Osteocyte (in vitro differentiated cells): Measurements from ENCODE around the gene NOP14. TPM values are rescaled to one million over a fixed set of nuclear protein-coding genes. Genes with fewer than 3 reads are reported as not detected.
A peak's percentile ranks its signal among the peaks of the same experiment; 100 is the strongest.
"Not testable (repeated sequence)": the region's sequence is repeated elsewhere in the genome, so short reads cannot be mapped to it uniquely, and the experiment has no call there.

Experiments
- DNase-seq: peaks from one replicate; pipeline ENCODE4 v3.0.0; 2021; ENCODE audit warnings: mixed read lengths; ENCODE audit not compliant: unreplicated experiment; ENCODE audit errors: extremely low spot score
- H3K27ac Mint-ChIP-seq: one replicate; pipeline ENCODE4 v1.8.0; 2021; ENCODE audit warnings: mild to moderate bottlenecking, mixed read lengths; ENCODE audit not compliant: unreplicated experiment
- H3K27me3 Mint-ChIP-seq: one replicate; pipeline ENCODE4 v1.8.0; 2021; ENCODE audit warnings: mixed read lengths; ENCODE audit not compliant: unreplicated experiment
- H3K36me3 Mint-ChIP-seq: one replicate; pipeline ENCODE4 v1.8.0; 2021; ENCODE audit warnings: mixed read lengths; ENCODE audit not compliant: unreplicated experiment
- H3K4me1 Mint-ChIP-seq: one replicate; pipeline ENCODE4 v1.8.0; 2021; ENCODE audit warnings: mixed read lengths; ENCODE audit not compliant: unreplicated experiment
- H3K4me3 Mint-ChIP-seq: one replicate; pipeline ENCODE4 v1.8.0; 2021; ENCODE audit warnings: mild to moderate bottlenecking, moderate library complexity, mixed read lengths; ENCODE audit not compliant: unreplicated experiment
- H3K9me3 Mint-ChIP-seq: one replicate; pipeline ENCODE4 v1.8.0; 2021; ENCODE audit warnings: mixed read lengths; ENCODE audit not compliant: unreplicated experiment
- CTCF ChIP-seq: fragments of 200-600 bp; sonication (generic); IDR thresholded peaks from 2 replicates; pipeline ENCODE4 v1.5.0; 2021; ENCODE audit warnings: antibody characterized with exemption, mild to moderate bottlenecking, moderate library complexity
- total RNA-seq: library from RNA; stranded (reverse); gene quantifications from 2 replicates; pipeline ENCODE4 v1.2.1, GENCODE V29; 2021

NOP14 gene
- total RNA-seq, 1 donor from 2014 or later, result 29.6 TPM

- H3K4me1 Mint-ChIP-seq, result peaks cover 36% of the 10 kb centered on the region
- no peak for TF ChIP-seq CTCF
- no peak for DNase-seq
- peak overlapping the region; percentile 92 for H3K27ac Mint-ChIP-seq
- peak overlapping the region; percentile 91 for H3K4me3 Mint-ChIP-seq
- H3K27me3 Mint-ChIP-seq, result no peaks in the 10 kb centered on the region
- peaks cover 11% of the 10 kb centered on the region for H3K36me3 Mint-ChIP-seq
- no peaks in the 10 kb centered on the region for H3K9me3 Mint-ChIP-seq
Observed at GRCh38 chr4:2961811-2962441, 1.3 kb downstream of the NOP14 start.

- H3K9me3 Mint-ChIP-seq, result no peaks in the 10 kb centered on the region
- no peaks in the 10 kb centered on the region for H3K27me3 Mint-ChIP-seq
- peak overlapping the region; percentile 92 for H3K27ac Mint-ChIP-seq
- H3K4me3 Mint-ChIP-seq, result peak overlapping the region; percentile 91
- peaks cover 36% of the 10 kb centered on the region for H3K4me1 Mint-ChIP-seq
- TF ChIP-seq CTCF, result no peak
- H3K36me3 Mint-ChIP-seq, result peaks cover 14% of the 10 kb centered on the region
- no peak for DNase-seq
Observed at GRCh38 chr4:2961421-2961810, 1.8 kb downstream of the NOP14 start.

- not testable (repeated sequence) for H3K9me3 Mint-ChIP-seq, H3K27ac Mint-ChIP-seq, DNase-seq, H3K27me3 Mint-ChIP-seq, H3K4me3 Mint-ChIP-seq
- peaks cover 36% of the 10 kb centered on the region for H3K4me1 Mint-ChIP-seq
- H3K36me3 Mint-ChIP-seq, result peaks cover 21% of the 10 kb centered on the region
Observed at GRCh38 chr4:2960450-2960849, 2.8 kb downstream of the NOP14 start.

GRCh38 chr4:2958446-2958845 is 4.8 kb downstream of the NOP14 start:
- H3K36me3 Mint-ChIP-seq, result peaks cover 32% of the 10 kb centered on the region
- H3K4me3 Mint-ChIP-seq, result no peak overlapping the region
- no peaks in the 10 kb centered on the region for H3K9me3 Mint-ChIP-seq
- H3K4me1 Mint-ChIP-seq, result peaks cover 30% of the 10 kb centered on the region
- peak overlapping the region; percentile 61 for H3K27ac Mint-ChIP-seq
- no peak for DNase-seq
- no peaks in the 10 kb centered on the region for H3K27me3 Mint-ChIP-seq
- no peak for TF ChIP-seq CTCF

GRCh38 chr4:2955186-2956044 is 7.8 kb downstream of the NOP14 start:
- not testable (repeated sequence) for H3K27ac Mint-ChIP-seq, H3K4me3 Mint-ChIP-seq, H3K27me3 Mint-ChIP-seq, DNase-seq, H3K9me3 Mint-ChIP-seq
- peak; percentile 12 for TF ChIP-seq CTCF
- Mint-ChIP-seq H3K4me1 (peaks cover 19% of the 10 kb centered on the region), H3K36me3 (peaks cover 54% of the 10 kb centered on the region)
